Spleen (tissue), 11 donors: ENCODE results near the gene HOXD10. TPM values are rescaled to one million over a fixed set of nuclear protein-coding genes. Genes with fewer than 3 reads are reported as not detected.

ENCODE experiments used
- DNase-seq: peaks from one replicate; pipeline ENCODE4 v3.0.0-alpha.2; 2020
- H3K27ac ChIP-seq, 8 donors: fragments of 200-600 bp; sonication (generic) in 7 of 8; 1 replicate in 4 of 8; 2 replicates in 4 of 8; pipeline versions ENCODE4 v1.5.0 to v1.8.0; 2016 to 2021; ENCODE audit warnings: inconsistent platforms in 4 of 8, mild to moderate bottlenecking in 4 of 8, moderate library complexity in 1 of 8
- H3K27me3 ChIP-seq, 7 donors: fragments of 200-600 bp; sonication (generic) in 6 of 7; replicated peaks in 1 of 7; 1 replicate in 4 of 7; 2 replicates in 3 of 7; pipeline versions ENCODE4 v1.5.0 to v1.8.0; 2016 to 2021; ENCODE audit warnings: inconsistent platforms in 3 of 7, mild to moderate bottlenecking in 1 of 7
- H3K36me3 ChIP-seq, 6 donors: fragments of 200-600 bp; sonication (generic) in 5 of 6; 1 replicate in 4 of 6; 2 replicates in 2 of 6; pipeline versions ENCODE4 v1.5.0 to v1.8.0; 2016 to 2021; ENCODE audit warnings: inconsistent platforms in 2 of 6
- H3K4me1 ChIP-seq, 6 donors: fragments of 200-600 bp; sonication (generic) in 5 of 6; 1 replicate in 3 of 6; 2 replicates in 3 of 6; pipeline versions ENCODE4 v1.5.0 to v1.8.0; 2016 to 2021; ENCODE audit warnings: inconsistent platforms in 3 of 6
- H3K4me3 ChIP-seq, 8 donors: fragments of 200-600 bp; sonication (generic) in 7 of 8; 1 replicate in 4 of 8; 2 replicates in 4 of 8; pipeline versions ENCODE4 v1.5.0 to v1.8.0; 2016 to 2021; ENCODE audit warnings: inconsistent platforms in 4 of 8, mild to moderate bottlenecking in 4 of 8, moderate library complexity in 2 of 8
- H3K9me3 ChIP-seq, 8 donors: fragments of 200-600 bp; sonication (generic) in 7 of 8; 1 replicate in 4 of 8; 2 replicates in 4 of 8; pipeline versions ENCODE4 v1.5.0 to v1.8.0; 2016 to 2021; ENCODE audit warnings: inconsistent platforms in 4 of 8
- POLR2A ChIP-seq, 3 donors: fragments of 450-650 bp; IDR thresholded peaks; one replicate each; pipeline ENCODE4 v1.5.1; 2017; ENCODE audit warnings: antibody characterized with exemption in 3 of 3, mild to moderate bottlenecking in 1 of 3
- POLR2AphosphoS5 ChIP-seq, 3 donors: sonication (generic); formaldehyde crosslinking; IDR thresholded peaks; one replicate each; pipeline ENCODE4 v1.5.1; 2017; ENCODE audit warnings: antibody characterized with exemption in 3 of 3
- WGBS, 5 donors: extraction: QIAGEN DNeasy Blood & Tissue Kit in 3 of 5; methylation state at CpG; one replicate each; pipeline versions ENCODE4 v1.1.5 to v1.1.7; 2013 to 2018; 5-methylcytosine and 5-hydroxymethylcytosine counted together
- intact Hi-C: fragments of 100-400 bp; cut with DNase I; formaldehyde crosslinking; loops from one replicate; pipeline ENCODE4 v1.15.0; 2023; ENCODE audit warnings: low total_unique reads
- polyA plus RNA-seq, 3 donors: library from polyadenylated mRNA; stranded (reverse); fragments of 200-250 nt; gene quantifications; one replicate each; pipeline ENCODE4 v1.2.1, GENCODE V29; 2013
- total RNA-seq, 7 donors: library from RNA; depleted of rRNA in 3 of 7; stranded (reverse); fragments of >200 nt in 3 of 7; fragmentation: NEBNext Ultra II Directional in 4 of 7; extraction: Animal tissue kit (Norgen Biotek cat#: 25700) in 4 of 7; gene quantifications; one replicate each; pipeline versions ENCODE4 v1.1.0 to v1.2.1, GENCODE V29; 2016 to 2021
- TF ChIP-seq, protein P1 (sequence below), 11 experiments: fragments of 200-600 bp in 7 of 11; fragments of 450-650 bp in 4 of 11; sonication (generic) in 4 of 11; IDR thresholded peaks in 8 of 11; conservative IDR thresholded peaks in 3 of 11; 1 replicate in 7 of 11; 2 replicates in 4 of 11; pipeline versions ENCODE4 v1.4.0 to v1.8.0; 2016 to 2021; ENCODE audit warnings: antibody characterized with exemption in 11 of 11, inconsistent platforms in 4 of 11, mild to moderate bottlenecking in 1 of 11
- donor health status: healthy with polysubstance abuse.
- donor health status: DM: no; HTN: no; CAD: no; lungs with moderate emphysema.
- donor health status: DM: no; HTN: no; CAD: no.
- donor health status: Bipolar disorder and iron deficiency.
- donor health status: healthy.
- donor health status: DM: no; HTN: no; CAD: no.
- donor health status: DM: yes; HTN: yes; CAD: no.

HOXD10 gene
- total and polyA plus RNA-seq, 10 donors: 0.06 TPM; not detected in 9

DNA sequence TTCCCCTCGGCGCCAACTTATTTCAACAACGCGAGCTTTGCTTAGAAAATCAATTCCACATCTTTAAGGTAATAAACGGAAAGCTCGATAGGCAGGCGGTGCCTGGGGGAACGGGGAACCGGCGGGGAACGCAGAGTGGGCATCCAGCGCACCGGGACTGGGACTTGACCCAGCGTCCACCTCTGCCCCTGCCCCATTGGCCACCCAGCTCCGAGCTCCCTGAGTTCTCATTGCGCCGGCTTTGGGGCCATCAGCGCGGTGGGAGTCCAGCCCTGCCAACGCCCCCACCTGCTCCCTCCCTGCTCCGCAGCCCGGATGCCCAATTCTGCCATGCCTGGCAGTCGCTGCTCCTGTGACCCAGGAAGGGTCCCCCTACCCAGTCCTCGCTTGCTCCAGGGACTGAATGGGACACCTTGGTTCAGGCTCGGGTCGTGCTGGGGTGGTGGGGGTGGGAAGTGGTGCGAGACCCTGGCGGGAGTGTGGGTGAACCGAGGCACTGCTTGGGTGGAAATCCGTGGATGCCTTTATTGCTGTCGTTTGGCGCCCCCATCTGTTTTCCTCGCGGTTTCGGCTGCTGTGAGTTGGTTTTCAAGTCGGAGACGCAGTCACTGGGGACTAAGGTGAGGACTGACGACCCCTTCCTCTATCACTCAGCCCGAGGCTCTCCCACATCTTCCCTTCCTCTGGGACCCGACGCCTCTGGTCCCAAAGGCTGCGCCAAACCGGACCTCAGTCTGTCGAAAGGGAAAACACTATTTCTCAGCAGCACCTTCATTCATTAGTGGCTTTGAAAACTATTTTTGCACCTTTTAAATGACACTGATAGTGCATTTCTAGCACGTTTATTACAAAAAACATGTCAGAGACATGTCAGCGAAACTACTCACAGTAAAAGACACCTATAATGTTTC, 30.5 kb upstream of the HOXD10 start:
- Histone ChIP-seq H3K4me3 (no peak overlapping the region), H3K4me1 (peaks cover 4 to 57% (median 30%) of the 10 kb centered on the region in 6 donors), H3K36me3 (peaks cover 0 to 3% (median 0%) of the 10 kb centered on the region in 6 donors), H3K9me3 (peaks cover 0 to 33% (median under 1%) of the 10 kb centered on the region in 8 donors), H3K27ac (no peak overlapping the region), H3K27me3 (peaks cover 25 to 100% (median 100%) of the 10 kb centered on the region in 7 donors)
- 4 to 6% (median 5%) methylated on average over 37 to 46 of the region's 46 CpGs for WGBS, 5 donors
- intact Hi-C loops: loop anchor here (5.0 kb wide), 1 partner anchor 719 kb away; no protein-coding TSS in a partner anchor
- TF ChIP-seq, protein P1, sequence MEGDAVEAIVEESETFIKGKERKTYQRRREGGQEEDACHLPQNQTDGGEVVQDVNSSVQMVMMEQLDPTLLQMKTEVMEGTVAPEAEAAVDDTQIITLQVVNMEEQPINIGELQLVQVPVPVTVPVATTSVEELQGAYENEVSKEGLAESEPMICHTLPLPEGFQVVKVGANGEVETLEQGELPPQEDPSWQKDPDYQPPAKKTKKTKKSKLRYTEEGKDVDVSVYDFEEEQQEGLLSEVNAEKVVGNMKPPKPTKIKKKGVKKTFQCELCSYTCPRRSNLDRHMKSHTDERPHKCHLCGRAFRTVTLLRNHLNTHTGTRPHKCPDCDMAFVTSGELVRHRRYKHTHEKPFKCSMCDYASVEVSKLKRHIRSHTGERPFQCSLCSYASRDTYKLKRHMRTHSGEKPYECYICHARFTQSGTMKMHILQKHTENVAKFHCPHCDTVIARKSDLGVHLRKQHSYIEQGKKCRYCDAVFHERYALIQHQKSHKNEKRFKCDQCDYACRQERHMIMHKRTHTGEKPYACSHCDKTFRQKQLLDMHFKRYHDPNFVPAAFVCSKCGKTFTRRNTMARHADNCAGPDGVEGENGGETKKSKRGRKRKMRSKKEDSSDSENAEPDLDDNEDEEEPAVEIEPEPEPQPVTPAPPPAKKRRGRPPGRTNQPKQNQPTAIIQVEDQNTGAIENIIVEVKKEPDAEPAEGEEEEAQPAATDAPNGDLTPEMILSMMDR (IDR thresholded peaks at IDR 0.05 in 8 of 11, conservative IDR thresholded peaks at IDR 0.05 in 3 of 11): no peak
- TF ChIP-seq POLR2A (IDR thresholded peaks at IDR 0.05) (no peak), POLR2AphosphoS5 (IDR thresholded peaks at IDR 0.05) (no peak)
- DNase-seq: no peak

DNA sequence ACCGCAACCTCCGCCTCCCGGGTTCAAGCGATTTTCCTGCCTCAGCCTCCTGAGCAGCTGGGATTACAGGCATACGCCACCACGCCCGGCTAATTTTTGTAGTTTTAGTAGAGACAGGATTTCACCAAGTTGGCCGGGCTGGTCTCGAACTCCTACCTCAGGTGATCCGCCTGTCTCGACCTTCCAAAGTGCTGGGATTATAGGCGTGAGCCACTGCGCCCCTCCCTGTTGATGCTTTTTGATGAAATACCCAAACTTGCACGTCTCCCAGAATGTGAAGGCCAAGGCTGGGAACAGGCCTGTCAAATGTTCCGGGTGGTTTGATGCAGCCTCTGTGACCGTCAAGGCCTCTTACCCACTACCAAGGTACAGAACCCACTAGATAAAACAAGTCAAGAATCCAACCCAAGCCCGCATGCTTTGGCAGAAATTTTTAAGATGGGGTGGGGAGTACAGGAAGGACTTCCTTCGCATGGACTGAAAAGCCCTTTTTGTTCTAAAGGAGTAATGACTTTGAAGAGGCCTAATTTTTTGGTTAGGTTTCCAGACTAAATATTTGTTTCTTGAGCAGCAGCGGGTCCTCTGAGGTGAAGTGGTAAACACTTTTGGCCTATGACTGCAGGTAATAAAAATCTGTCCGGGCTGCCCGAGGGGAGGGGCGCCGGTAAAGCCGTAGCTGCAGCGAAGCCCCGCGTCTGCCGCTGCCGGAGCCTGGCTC, 29.1 kb upstream of the HOXD10 start:
- Histone ChIP-seq H3K4me3 (peak overlapping the region in 6 of 8 donors; percentile 6 to 57 (median 14)), H3K9me3 (peaks cover 0 to 20% (median 0%) of the 10 kb centered on the region in 8 donors)
- intact Hi-C loops: loop anchor here (5.0 kb wide), 1 partner anchor 720 kb away; no protein-coding TSS in a partner anchor

DNA sequence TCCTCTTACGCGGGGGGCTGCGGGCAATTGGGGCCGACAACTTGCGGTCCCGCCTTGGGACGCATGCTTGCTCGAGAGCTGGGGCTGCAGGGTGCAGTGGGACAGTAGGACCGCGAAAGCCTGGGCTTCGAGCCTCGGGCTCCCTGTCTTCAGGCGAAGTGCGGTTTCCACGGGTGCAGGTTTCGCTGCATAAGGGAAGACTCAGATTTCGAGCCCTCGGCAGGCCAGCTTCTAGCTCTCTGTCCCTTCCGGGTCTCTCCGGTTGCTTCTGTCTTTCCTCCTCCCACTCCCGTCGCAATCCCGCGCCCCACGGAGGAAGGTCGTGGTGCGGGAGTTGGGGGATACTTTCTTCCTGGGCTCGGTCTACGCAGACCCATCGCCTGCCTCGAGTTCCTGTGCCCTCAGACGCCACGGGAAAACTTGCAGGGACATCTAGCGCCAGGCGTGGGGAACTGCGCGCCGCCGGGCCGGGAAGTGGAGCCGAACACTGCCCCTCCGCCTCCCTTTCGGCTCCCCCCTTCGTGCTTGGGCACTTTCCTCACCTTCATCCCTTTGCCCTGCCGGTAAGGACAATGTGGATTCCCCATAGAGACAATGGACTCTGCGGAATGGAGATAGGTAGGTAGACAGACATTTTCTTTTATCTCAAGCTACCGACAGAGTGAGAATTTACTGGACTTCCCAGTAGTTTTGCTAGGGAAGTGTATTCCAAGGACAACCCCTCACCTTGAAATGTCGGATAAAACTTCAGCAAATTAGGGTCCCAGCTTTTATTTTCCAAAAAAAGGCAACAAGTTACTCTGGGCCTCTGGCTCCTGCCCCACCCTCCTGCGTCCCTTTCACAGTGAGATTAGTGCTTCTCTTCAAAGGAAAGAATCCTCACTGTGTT, 28.3 kb upstream of the HOXD10 start:
- TF ChIP-seq POLR2A (IDR thresholded peaks at IDR 0.05) (no peak), POLR2AphosphoS5 (IDR thresholded peaks at IDR 0.05) (peak in 2 of 3 donors; percentile 37 to 61)
- TF ChIP-seq, protein P1 (IDR thresholded peaks at IDR 0.05 in 8 of 11, conservative IDR thresholded peaks at IDR 0.05 in 3 of 11): peak in 9 of 11 experiments; percentile 29 to 67 (median 49)
- no peak overlapping the region for H3K27ac ChIP-seq
- peaks cover 10 to 58% (median 34%) of the 10 kb centered on the region in 6 donors for H3K4me1 ChIP-seq
- peaks cover 0 to 12% (median 0%) of the 10 kb centered on the region in 8 donors for H3K9me3 ChIP-seq
- no peaks in the 10 kb centered on the region for H3K36me3 ChIP-seq
- peaks cover 26 to 100% (median 100%) of the 10 kb centered on the region in 7 donors for H3K27me3 ChIP-seq
- WGBS, 5 donors: 4 to 8% (median 5%) methylated on average over 32 to 49 of the region's 49 CpGs
- H3K4me3 ChIP-seq: peak overlapping the region in 6 of 8 donors; percentile 6 to 57 (median 14)
- DNase-seq: no peak
- intact Hi-C loops: loop anchor here (5.0 kb wide), 1 partner anchor 721 kb away; no protein-coding TSS in a partner anchor

More for the DNA sequence above, 29.1 kb upstream of the HOXD10 start:
- H3K27me3 ChIP-seq: peaks cover 27 to 100% (median 100%) of the 10 kb centered on the region in 7 donors
- DNase-seq: no peak
- peaks cover 5 to 58% (median 30%) of the 10 kb centered on the region in 6 donors for H3K4me1 ChIP-seq
- WGBS, 5 donors: 21 to 23% (median 22%) methylated on average over 29 of the region's 29 CpGs
- TF ChIP-seq POLR2AphosphoS5 (IDR thresholded peaks at IDR 0.05) (no peak), POLR2A (IDR thresholded peaks at IDR 0.05) (no peak)
- TF ChIP-seq, protein P1 (IDR thresholded peaks at IDR 0.05 in 8 of 11, conservative IDR thresholded peaks at IDR 0.05 in 3 of 11): no peak
- no peak overlapping the region for H3K27ac ChIP-seq
- H3K36me3 ChIP-seq: no peaks in the 10 kb centered on the region
